GM18526 (cell line): ENCODE data around the gene DAB1.

Source experiments
- POLR2A ChIP-seq: IDR thresholded peaks from 3 replicates; pipeline ENCODE4 v1.6.1; 2011; ENCODE audit not compliant: insufficient read length; ENCODE audit errors: extremely low read depth

DAB1 gene

GRCh38 chr1:56964349-56965017 is 459.4 kb downstream of the DAB1 start:
- no peak for TF ChIP-seq POLR2A

GRCh38 chr1:56963667-56964066 is 460.2 kb downstream of the DAB1 start:
- no peak for TF ChIP-seq POLR2A

GRCh38 chr1:56961426-56961825 is 462.4 kb downstream of the DAB1 start:
- no peak for TF ChIP-seq POLR2A

GRCh38 chr1:56958526-56958925 is 465.3 kb downstream of the DAB1 start:
- no peak for TF ChIP-seq POLR2A

GRCh38 chr1:56957931-56958330 is 465.9 kb downstream of the DAB1 start:
- no peak for TF ChIP-seq POLR2A

- no peak for TF ChIP-seq POLR2A
These were observed 469.2 kb downstream of the DAB1 start for GRCh38 chr1:56954664-56955063.

GRCh38 chr1:56953386-56953785 is 470.5 kb downstream of the DAB1 start:
- no peak for TF ChIP-seq POLR2A

- no peak for TF ChIP-seq POLR2A
These were observed 471.4 kb downstream of the DAB1 start for GRCh38 chr1:56952501-56952900.

GRCh38 chr1:56948403-56949023 is 475.3 kb downstream of the DAB1 start:
- TF ChIP-seq POLR2A, result no peak
